H1 (cell line): ENCODE measurements around the gene WDR37. TPM values are rescaled to one million over a fixed set of nuclear protein-coding genes. Genes with fewer than 3 reads are reported as not detected.

Experiments
- CTCF ChIA-PET: fragments of 300-600 bp; sonication (Branson Sonifier 250); formaldehyde crosslinking; loops from one replicate; lab custom pipeline; 2021; ENCODE audit not compliant: partially characterized antibody; lab: Charles Lee
- POLR2A ChIA-PET: fragments of 300-600 bp; sonication (Branson Sonifier 250); formaldehyde crosslinking; loops from one replicate; lab custom pipeline; 2021; ENCODE audit warnings: inconsistent platforms; ENCODE audit not compliant: partially characterized antibody; lab: Charles Lee
- DNase-seq, 2 experiments: peaks; one replicate each; pipeline versions ENCODE4 v3.0.0 to v3.0.0-alpha.2; 2010 to 2022; ENCODE audit warnings: low spot score in 2 of 2, low read depth in 1 of 2, mixed read lengths in 1 of 2
- FAIRE-seq: peaks from 2 replicates; lab custom pipeline; 2011; peaks lifted over from hg19 to GRCh38; lab: Jason Lieb, UNC
- H2AFZ ChIP-seq: 2 replicates; pipeline ENCODE4 v1.8.1; 2012; ENCODE audit warnings: low read length, inconsistent platforms
- H2AK5ac ChIP-seq: 2 replicates; pipeline ENCODE4 v1.6.1; 2013; ENCODE audit warnings: low read depth, low read length
- H2BK120ac ChIP-seq: replicated peaks from 2 replicates; pipeline ENCODE3; 2013; ENCODE audit warnings: low read depth, low read length, inconsistent platforms
- H2BK12ac ChIP-seq: 2 replicates; pipeline ENCODE4 v1.6.1; 2013; ENCODE audit warnings: low read depth, low read length
- H2BK15ac ChIP-seq: 2 replicates; pipeline ENCODE4 v1.6.1; 2013; ENCODE audit warnings: low read length
- H2BK20ac ChIP-seq: 2 replicates; pipeline ENCODE4 v1.6.1; 2013; ENCODE audit warnings: low read length
- H2BK5ac ChIP-seq: 2 replicates; pipeline ENCODE4 v1.6.1; 2013; ENCODE audit warnings: low read depth, low read length
- H3K14ac ChIP-seq: 2 replicates; pipeline ENCODE4 v1.6.1; 2013; ENCODE audit warnings: inconsistent platforms; ENCODE audit not compliant: insufficient read length
- H3K18ac ChIP-seq: 2 replicates; pipeline ENCODE4 v1.6.1; 2013; ENCODE audit warnings: low read length; ENCODE audit errors: extremely low read depth
- H3K23ac ChIP-seq: 2 replicates; pipeline ENCODE4 v1.6.1; 2013; ENCODE audit warnings: inconsistent platforms; ENCODE audit not compliant: insufficient read length
- H3K23me2 ChIP-seq: 2 replicates; pipeline ENCODE4 v1.6.1; 2013; ENCODE audit warnings: low read depth, low read length
- H3K27ac ChIP-seq: 2 replicates; pipeline ENCODE4 v1.6.1; 2011; ENCODE audit warnings: low read depth, low read length, inconsistent platforms
- H3K27me3 ChIP-seq, 4 experiments: replicated peaks in 1 of 4; 1 replicate in 1 of 4; 2 replicates in 3 of 4; pipeline versions ENCODE4 v1.6.1 to v1.8.1; 2011 to 2013; ENCODE audit warnings: low read length in 3 of 4, mild to moderate bottlenecking in 3 of 4, inconsistent platforms in 2 of 4, mixed read lengths in 2 of 4, moderate library complexity in 1 of 4; ENCODE audit not compliant: control insufficient read depth in 3 of 4, insufficient read depth in 3 of 4; ENCODE audit errors: extremely low read depth in 1 of 4
- H3K36me3 ChIP-seq, 4 experiments: 2 replicates each; pipeline versions ENCODE4 v1.6.1 to v1.8.1; 2011 to 2013; ENCODE audit warnings: mild to moderate bottlenecking in 4 of 4, low read length in 3 of 4, moderate library complexity in 2 of 4, control low read depth in 1 of 4, inconsistent platforms in 1 of 4; ENCODE audit not compliant: insufficient read depth in 4 of 4, control insufficient read depth in 2 of 4
- H3K4ac ChIP-seq: replicated peaks from 2 replicates; pipeline ENCODE3; 2013; ENCODE audit warnings: low read length, low read depth, mixed read lengths, inconsistent platforms; ENCODE audit not compliant: insufficient read length
- H3K4me1 ChIP-seq, 4 experiments: replicated peaks in 1 of 4; 1 replicate in 1 of 4; 2 replicates in 3 of 4; pipeline versions ENCODE4 v1.6.1 to v1.8.1; 2011 to 2013; ENCODE audit warnings: low read length in 3 of 4, inconsistent platforms in 2 of 4, mixed read lengths in 1 of 4; ENCODE audit not compliant: insufficient read depth in 4 of 4, control insufficient read depth in 3 of 4
- H3K4me2 ChIP-seq, 2 experiments: 2 replicates each; pipeline versions ENCODE4 v1.6.1 to v1.8.1; 2011 to 2013; ENCODE audit warnings: low read depth in 2 of 2, low read length in 2 of 2, control low read depth in 1 of 2, inconsistent platforms in 1 of 2, mild to moderate bottlenecking in 1 of 2; ENCODE audit not compliant: insufficient read depth in 1 of 2
- H3K4me3 ChIP-seq, 4 experiments: fragments of 200-600, 300-600 bp in 1 of 4; sonication (generic), shearing (Covaris generic), sonication (Bioruptor Twin) in 1 of 4; 2 replicates each; pipeline versions ENCODE4 v1.5.1 to v1.8.1; 2011 to 2016; ENCODE audit warnings: low read length in 4 of 4, low read depth in 3 of 4, control low read depth in 2 of 4, inconsistent platforms in 2 of 4, mild to moderate bottlenecking in 2 of 4, mixed read lengths in 1 of 4, moderate library complexity in 1 of 4; ENCODE audit not compliant: insufficient read depth in 2 of 4; ENCODE audit errors: extremely low read depth in 1 of 4
- H3K56ac ChIP-seq: replicated peaks from 2 replicates; pipeline ENCODE3; 2013; ENCODE audit warnings: low read depth, mild to moderate bottlenecking, mixed read lengths, low read length, inconsistent platforms; ENCODE audit not compliant: insufficient read length
- H3K79me1 ChIP-seq: 2 replicates; pipeline ENCODE4 v1.6.1; 2013; ENCODE audit warnings: low read depth, low read length, control low read depth
- H3K79me2 ChIP-seq, 2 experiments: 2 replicates each; pipeline versions ENCODE4 v1.6.1 to v1.8.1; 2012 to 2013; ENCODE audit warnings: low read length in 2 of 2, mild to moderate bottlenecking in 2 of 2, inconsistent platforms in 1 of 2; ENCODE audit not compliant: insufficient read depth in 2 of 2, control insufficient read depth in 1 of 2
- H3K9ac ChIP-seq, 4 experiments: replicated peaks in 1 of 4; 1 replicate in 1 of 4; 2 replicates in 3 of 4; pipeline versions ENCODE4 v1.6.1 to v1.8.1; 2011 to 2013; ENCODE audit warnings: low read depth in 3 of 4, low read length in 3 of 4, control low read depth in 2 of 4, mild to moderate bottlenecking in 2 of 4, moderate library complexity in 2 of 4, inconsistent platforms in 1 of 4; ENCODE audit errors: extremely low read depth in 1 of 4
- H3K9me3 ChIP-seq, 2 experiments: 2 replicates each; pipeline versions ENCODE4 v1.6.1 to v1.8.1; 2012 to 2013; ENCODE audit warnings: mild to moderate bottlenecking in 2 of 2, moderate library complexity in 2 of 2, control low read depth in 1 of 2, inconsistent platforms in 1 of 2, low read depth in 1 of 2, low read length in 1 of 2, mixed read lengths in 1 of 2; ENCODE audit not compliant: insufficient read depth in 2 of 2
- H4K20me1 ChIP-seq, 2 experiments: replicated peaks in 1 of 2; 2 replicates each; pipeline versions ENCODE3 to v1.8.1; 2011 to 2013; ENCODE audit warnings: inconsistent platforms in 2 of 2, low read length in 2 of 2, mild to moderate bottlenecking in 1 of 2; ENCODE audit not compliant: insufficient read depth in 2 of 2, control insufficient read depth in 1 of 2
- H4K5ac ChIP-seq: 2 replicates; pipeline ENCODE4 v1.6.1; 2013; ENCODE audit warnings: low read length, low read depth, mixed read lengths, inconsistent platforms; ENCODE audit not compliant: insufficient read length
- H4K8ac ChIP-seq: 2 replicates; pipeline ENCODE4 v1.8.0; 2013; ENCODE audit warnings: mild to moderate bottlenecking, moderate library complexity, low read length, inconsistent platforms; ENCODE audit not compliant: insufficient read depth; ENCODE audit errors: extremely low read depth
- H4K91ac ChIP-seq: replicated peaks from 2 replicates; pipeline ENCODE3; 2013; ENCODE audit warnings: low read length, mixed read lengths, inconsistent platforms; ENCODE audit not compliant: insufficient read length
- BACH1 ChIP-seq: IDR thresholded peaks from 2 replicates; pipeline ENCODE4 v1.6.1; 2012; ENCODE audit warnings: low read length, improper control_type of control experiment
- CHD2 ChIP-seq: IDR thresholded peaks from 2 replicates; pipeline ENCODE4 v1.6.1; 2012; ENCODE audit warnings: low read length, improper control_type of control experiment
- FOSL1 ChIP-seq: IDR thresholded peaks from 2 replicates; pipeline ENCODE4 v1.6.1; 2011; ENCODE audit warnings: mild to moderate bottlenecking, low read depth, low read length, moderate library complexity; ENCODE audit not compliant: insufficient read depth
- MAFK ChIP-seq: IDR thresholded peaks from 2 replicates; pipeline ENCODE4 v1.6.1; 2012; ENCODE audit warnings: low read depth, mild to moderate bottlenecking, improper control_type of control experiment, low read length
- PHF8 ChIP-seq: fragments of 200-600 bp; sonication (generic); conservative IDR thresholded peaks from 2 replicates; pipeline ENCODE4 v1.7.1; 2012; ENCODE audit warnings: low read depth, mild to moderate bottlenecking, inconsistent platforms, low read length, moderate library complexity
- POLR2A ChIP-seq, 2 experiments: IDR thresholded peaks; 1 replicate in 1 of 2; 2 replicates in 1 of 2; pipeline ENCODE4 v1.6.1; 2011; ENCODE audit warnings: low read depth in 2 of 2, low read length in 2 of 2, mild to moderate bottlenecking in 2 of 2; ENCODE audit errors: control extremely low read depth in 1 of 2
- POLR2AphosphoS5 ChIP-seq: IDR thresholded peaks from 2 replicates; pipeline ENCODE4 v1.6.1; 2011; ENCODE audit warnings: low read depth, low read length
- USF2 ChIP-seq: IDR thresholded peaks from 2 replicates; pipeline ENCODE4 v1.6.1; 2011; ENCODE audit warnings: low read length, improper control_type of control experiment
- ZNF274 ChIP-seq: IDR thresholded peaks from 2 replicates; pipeline ENCODE4 v1.7.0; 2012; ENCODE audit warnings: low read length, borderline replicate concordance; ENCODE audit errors: extremely low read depth
- WGBS, 2 experiments: shearing (Covaris generic) in 1 of 2; methylation state at CpG; one replicate each; pipeline versions ENCODE4 v1.1.6 to v1.1.7; 2013 to 2015; ENCODE audit warnings: low lambda C conversion rate in 2 of 2, mixed read lengths in 2 of 2, inconsistent platforms in 1 of 2, low coverage in 1 of 2, missing lambda C conversion rate in 1 of 2; ENCODE audit not compliant: insufficient replicate concordance in 2 of 2, insufficient coverage in 1 of 2, insufficient read length in 1 of 2; ENCODE audit errors: extremely low coverage in 1 of 2, missing lambda C conversion rate in 1 of 2; 5-methylcytosine and 5-hydroxymethylcytosine counted together
- polyA plus RNA-seq, 7 experiments: library from polyadenylated mRNA; depleted of rRNA in 3 of 7; stranded (reverse) in 5 of 7; unstranded in 2 of 7; fragments of >200 nt in 5 of 7; fragments of 200-250 nt in 2 of 7; gene quantifications; 1 replicate in 5 of 7; 2 replicates in 1 of 7; 4 replicates in 1 of 7; pipeline versions ENCODE4 v1.2.1 to v1.2.3, GENCODE V29; 2011 to 2013; ENCODE audit warnings: missing spikeins in 2 of 7, mixed read lengths in 2 of 7
- total RNA-seq: library from RNA; stranded (reverse); fragmentation: NEBNext Ultra II Directional; extraction: Animal tissue kit (Norgen Biotek cat#: 25700); gene quantifications from 2 replicates; pipeline ENCODE4 v1.2.1, GENCODE V29; 2021

WDR37 gene
- total and polyA plus RNA-seq, 2 of the 8 experiments (the other 6 are each of a cell fraction or from before 2014, with no cell fraction given): 9.6 to 12.0 TPM

GRCh38 chr10:1011696-1012095 is 44.5 kb upstream of the WDR37 start:
- Histone ChIP-seq H3K18ac (no peak overlapping the region), H4K91ac (no peak overlapping the region), H3K79me1 (no peaks in the 10 kb centered on the region; the same call in 1 of the 2 replicates), H3K4me3 (no peak overlapping the region), H2AFZ (no peak overlapping the region), H2BK15ac (no peak overlapping the region), H3K23ac (no peak overlapping the region), H2BK120ac (no peak overlapping the region), H3K9ac (no peak overlapping the region), H3K4me2 (no peak overlapping the region), H3K23me2 (no peaks in the 10 kb centered on the region), H3K79me2 (no peaks in the 10 kb centered on the region), H2BK20ac (no peak overlapping the region), H3K4me1 (no peaks in the 10 kb centered on the region), H3K9me3 (no peaks in the 10 kb centered on the region), H3K27ac (no peak overlapping the region), H3K56ac (no peak overlapping the region), H2AK5ac (no peak overlapping the region), H3K4ac (no peak overlapping the region), H3K14ac (no peak overlapping the region), H4K5ac (no peak overlapping the region), H4K8ac (no peak overlapping the region), H3K36me3 (peaks cover 62 to 91% (median 83%) of the 10 kb centered on the region in 4 experiments), H2BK12ac (no peak overlapping the region), H4K20me1 (peaks cover 0 to 10% of the 10 kb centered on the region in 2 experiments), H2BK5ac (no peak overlapping the region), H3K27me3 (no peaks in the 10 kb centered on the region)
- 95% methylated on average over 16 of the region's 16 CpGs; no CpG with 5 or more reads in 1 of the 2 experiments for WGBS, 2 experiments
- POLR2A ChIA-PET: interaction anchor here (0.6 to 1.4 kb wide), 3 partner anchors 11 to 37 kb away, joined by 3 to 7 read pairs (median 3); partner anchors contain the start of gene IDI1
- TF ChIP-seq POLR2AphosphoS5 (no peak), CHD2 (no peak), FOSL1 (no peak), POLR2A (IDR thresholded peaks at IDR 0.05; ENCODE audit: control extremely low read depth in 1 of 2, low read depth in 2 of 2, low read length in 2 of 2) (no peak), MAFK (no peak), ZNF274 (no peak), PHF8 (no peak), USF2 (no peak), BACH1 (no peak)
- FAIRE-seq: no peak
- CTCF ChIA-PET: no interaction called here
- no peak for DNase-seq
